Measurements from ENCODE around the gene TAS2R8.

The TAS2R8 gene

DNA sequence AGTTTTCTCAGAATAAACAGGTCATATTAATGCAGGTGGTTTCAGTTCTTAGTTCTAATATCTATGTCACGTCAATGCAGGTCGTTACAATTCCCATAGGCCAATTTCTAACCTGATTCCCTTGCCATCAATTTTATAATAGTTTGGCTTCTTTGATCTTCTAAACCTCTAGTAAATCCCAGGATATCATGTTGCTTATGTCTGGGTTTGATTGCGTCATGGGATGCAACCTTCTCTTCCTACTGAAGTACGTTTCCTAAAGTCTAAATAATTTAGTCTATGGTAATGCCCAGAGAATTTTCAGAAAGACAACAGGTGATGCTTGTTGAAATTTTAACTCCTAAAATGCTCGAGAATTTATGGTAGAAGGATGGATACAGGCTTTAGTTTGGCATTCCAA lies 23.8 kb downstream of the TAS2R8 start:
- Histone ChIP-seq H3K36me3 (ENCODE audit: control insufficient read depth, low read length) (no peaks in the 10 kb centered on the region), H3K27me3 (ENCODE audit: control insufficient read depth, low read length) (no peaks in the 10 kb centered on the region), H3K27ac (ENCODE audit: low read depth, low read length) (no peak overlapping the region), H3K4me1 (ENCODE audit: control insufficient read depth, low read length) (no peaks in the 10 kb centered on the region), H3K4me2 (ENCODE audit: low read length) (no peak overlapping the region), H3K9me3 (ENCODE audit: control insufficient read depth, insufficient read depth, low read length) (no peaks in the 10 kb centered on the region), H3K9me2 (replicated peaks; ENCODE audit: control insufficient read depth, low read length) (no peaks in the 10 kb centered on the region), H3F3A (ENCODE audit: control insufficient read depth, insufficient read depth) (no peaks in the 10 kb centered on the region), H3K4me3 (ENCODE audit: low read length) (no peak overlapping the region), H3K79me2 (ENCODE audit: control insufficient read depth, low read length) (no peaks in the 10 kb centered on the region), H4K20me1 (ENCODE audit: control insufficient read depth, insufficient read depth, low read depth, low read length) (no peaks in the 10 kb centered on the region)
- TF ChIP-seq, protein P1, sequence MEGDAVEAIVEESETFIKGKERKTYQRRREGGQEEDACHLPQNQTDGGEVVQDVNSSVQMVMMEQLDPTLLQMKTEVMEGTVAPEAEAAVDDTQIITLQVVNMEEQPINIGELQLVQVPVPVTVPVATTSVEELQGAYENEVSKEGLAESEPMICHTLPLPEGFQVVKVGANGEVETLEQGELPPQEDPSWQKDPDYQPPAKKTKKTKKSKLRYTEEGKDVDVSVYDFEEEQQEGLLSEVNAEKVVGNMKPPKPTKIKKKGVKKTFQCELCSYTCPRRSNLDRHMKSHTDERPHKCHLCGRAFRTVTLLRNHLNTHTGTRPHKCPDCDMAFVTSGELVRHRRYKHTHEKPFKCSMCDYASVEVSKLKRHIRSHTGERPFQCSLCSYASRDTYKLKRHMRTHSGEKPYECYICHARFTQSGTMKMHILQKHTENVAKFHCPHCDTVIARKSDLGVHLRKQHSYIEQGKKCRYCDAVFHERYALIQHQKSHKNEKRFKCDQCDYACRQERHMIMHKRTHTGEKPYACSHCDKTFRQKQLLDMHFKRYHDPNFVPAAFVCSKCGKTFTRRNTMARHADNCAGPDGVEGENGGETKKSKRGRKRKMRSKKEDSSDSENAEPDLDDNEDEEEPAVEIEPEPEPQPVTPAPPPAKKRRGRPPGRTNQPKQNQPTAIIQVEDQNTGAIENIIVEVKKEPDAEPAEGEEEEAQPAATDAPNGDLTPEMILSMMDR (IDR thresholded peaks at IDR 0.05; ENCODE audit: low read depth, low read length, poor library complexity, severe bottlenecking): no peak
- no peak for TF ChIP-seq EZH2phosphoT487 (IDR thresholded peaks at IDR 0.05; ENCODE audit: borderline replicate concordance, low read length)

DNA sequence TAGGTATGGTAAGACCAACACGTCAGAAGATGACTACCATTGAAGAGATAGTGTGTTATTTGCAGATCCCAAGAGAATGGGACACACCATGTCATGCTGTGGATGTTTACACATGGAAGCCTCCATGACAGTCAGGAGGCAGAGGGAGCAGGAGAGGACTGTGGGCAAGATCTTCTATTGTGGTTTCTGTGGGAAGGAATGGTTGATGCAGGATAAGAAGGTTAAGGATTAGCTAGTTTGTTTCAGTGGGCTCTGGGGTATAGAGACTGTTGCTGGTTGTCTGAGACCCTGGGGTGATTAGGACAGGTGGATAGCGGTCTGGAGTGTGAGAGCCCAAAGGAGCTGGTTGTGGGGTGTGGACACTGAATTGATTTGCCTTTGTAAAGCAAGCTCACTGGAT lies 28.0 kb downstream of the TAS2R8 start:
- TF ChIP-seq EZH2phosphoT487 (IDR thresholded peaks at IDR 0.05; ENCODE audit: borderline replicate concordance, low read length): no peak
- TF ChIP-seq, protein P1 (IDR thresholded peaks at IDR 0.05; ENCODE audit: low read depth, low read length, poor library complexity, severe bottlenecking): no peak

DNA sequence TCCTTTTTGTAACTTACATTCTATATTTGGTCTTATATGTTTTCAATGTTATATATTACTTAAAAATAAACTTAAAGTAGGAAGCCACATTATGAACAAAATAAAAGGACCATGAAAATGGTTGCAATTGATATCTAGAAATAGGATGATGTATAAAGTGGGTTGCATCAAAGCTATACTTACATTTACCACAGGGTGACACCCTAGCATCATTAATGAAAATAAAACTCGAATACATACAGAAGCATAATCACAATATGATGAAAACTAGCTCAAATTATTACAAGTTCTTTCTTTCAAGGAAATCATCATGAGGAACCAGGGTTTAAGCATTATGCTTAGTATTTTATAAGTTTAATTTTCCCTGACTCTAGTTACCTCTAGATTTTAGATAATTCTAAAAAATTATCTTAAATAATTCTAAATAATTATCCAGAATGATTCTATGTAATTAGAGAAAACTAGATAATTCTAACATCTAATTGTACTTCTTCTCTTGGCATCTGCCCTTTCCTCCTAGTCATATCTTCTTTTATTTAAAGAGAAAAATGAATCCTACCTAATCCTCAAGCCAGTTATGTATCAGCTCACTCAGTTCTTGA lies 35.9 kb downstream of the TAS2R8 start:
- no peaks in the 10 kb centered on the region for H3K4me1 ChIP-seq (ENCODE audit: control insufficient read depth, low read length)
- no peaks in the 10 kb centered on the region for H3K9me3 ChIP-seq (ENCODE audit: control insufficient read depth, insufficient read depth, low read length)
- no peak overlapping the region for H3K27ac ChIP-seq (ENCODE audit: low read depth, low read length)
- no peaks in the 10 kb centered on the region for H3K36me3 ChIP-seq (ENCODE audit: control insufficient read depth, low read length)
- no peaks in the 10 kb centered on the region for H3K9me2 ChIP-seq (replicated peaks; ENCODE audit: control insufficient read depth, low read length)
- H3F3A ChIP-seq (ENCODE audit: control insufficient read depth, insufficient read depth): no peaks in the 10 kb centered on the region
- H3K79me2 ChIP-seq (ENCODE audit: control insufficient read depth, low read length): no peaks in the 10 kb centered on the region
- H4K20me1 ChIP-seq (ENCODE audit: control insufficient read depth, insufficient read depth, low read depth, low read length): no peaks in the 10 kb centered on the region
- H3K4me3 ChIP-seq (ENCODE audit: low read length): no peak overlapping the region
- TF ChIP-seq EZH2phosphoT487 (IDR thresholded peaks at IDR 0.05; ENCODE audit: borderline replicate concordance, low read length): no peak
- TF ChIP-seq, protein P1 (IDR thresholded peaks at IDR 0.05; ENCODE audit: low read depth, low read length, poor library complexity, severe bottlenecking): peak; percentile 44
- peaks cover 30% of the 10 kb centered on the region for H3K27me3 ChIP-seq (ENCODE audit: control insufficient read depth, low read length)
- no peak overlapping the region for H3K4me2 ChIP-seq (ENCODE audit: low read length)

More for the DNA sequence above, 28.0 kb downstream of the TAS2R8 start:
- H3K4me1 ChIP-seq (ENCODE audit: control insufficient read depth, low read length): no peaks in the 10 kb centered on the region
- H3K4me2 ChIP-seq (ENCODE audit: low read length): no peak overlapping the region
- H3K79me2 ChIP-seq (ENCODE audit: control insufficient read depth, low read length): no peaks in the 10 kb centered on the region
- no peaks in the 10 kb centered on the region for H3K36me3 ChIP-seq (ENCODE audit: control insufficient read depth, low read length)
- H3K4me3 ChIP-seq (ENCODE audit: low read length): no peak overlapping the region
- peaks cover 6% of the 10 kb centered on the region for H3K27me3 ChIP-seq (ENCODE audit: control insufficient read depth, low read length)
- H3K9me3 ChIP-seq (ENCODE audit: control insufficient read depth, insufficient read depth, low read length): no peaks in the 10 kb centered on the region
- no peaks in the 10 kb centered on the region for H4K20me1 ChIP-seq (ENCODE audit: control insufficient read depth, insufficient read depth, low read depth, low read length)
- H3K27ac ChIP-seq (ENCODE audit: low read depth, low read length): no peak overlapping the region
- H3F3A ChIP-seq (ENCODE audit: control insufficient read depth, insufficient read depth): no peaks in the 10 kb centered on the region
- no peaks in the 10 kb centered on the region for H3K9me2 ChIP-seq (replicated peaks; ENCODE audit: control insufficient read depth, low read length)
